Measurements from ENCODE around the gene RBFOX2. TPM values are rescaled to one million over a fixed set of nuclear protein-coding genes. Genes with fewer than 3 reads are reported as not detected.

Gene RBFOX2
- polyA plus RNA-seq, 2 of the 4 experiments (the other 2 are of a cell fraction) = 30.3 to 77.7 TPM

- peak overlapping the region; percentile 87 for H3K4me2 ChIP-seq
- peaks cover 58% of the 10 kb centered on the region for H3K4me1 ChIP-seq
- no peaks in the 10 kb centered on the region for H3K9me3 ChIP-seq
- peak overlapping the region; percentile 48 to 56; a peak in 4 of 6 replicates for H3K27ac ChIP-seq
- no peak for TF ChIP-seq SREBF2 (IDR thresholded peaks at IDR 0.05)
- peak; percentile 64 for TF ChIP-seq SMC3 (IDR thresholded peaks at IDR 0.05)
- peak; percentile 48 for TF ChIP-seq CTCF (IDR thresholded peaks at IDR 0.05)
- peak; percentile 25 for TF ChIP-seq MAFK (IDR thresholded peaks at IDR 0.05; ENCODE audit: partially characterized antibody)
- no peak for TF ChIP-seq FOSL2 (IDR thresholded peaks at IDR 0.05)
- TF ChIP-seq FOSL2 (CRISPR knock-in tag; IDR thresholded peaks at IDR 0.05) = no peak
- TF ChIP-seq RAD21 (conservative IDR thresholded peaks at IDR 0.05 in 1 of 2, IDR thresholded peaks at IDR 0.05 in 1 of 2) = peak; percentile 57 to 64
- ATAC-seq = peak; percentile 81 to 85
- CTCF ChIA-PET = interaction anchor here (0.6 to 3.2 kb wide), 11 partner anchors 11 to 412 kb away, joined by 3 to 11 read pairs (median 4); no protein-coding TSS in a partner anchor
- H3K4me3 ChIP-seq = no peak overlapping the region
- FAIRE-seq = peak; percentile 70
- POLR2A ChIA-PET = no interaction called here
- DNase-seq (ENCODE audit: low read depth in 1 of 2, low spot score in 1 of 2) = peak; percentile 65 to 73
- 6% methylated on average over 2 of the region's 2 CpGs for WGBS (ENCODE audit: missing lambda C conversion rate)
These were observed 185.7 kb downstream of the RBFOX2 start for GRCh38 chr22:35842954-35843353.

GRCh38 chr22:35842519-35842913 lies 186.1 kb downstream of the RBFOX2 start:
- no peak for TF ChIP-seq EP300 (IDR thresholded peaks at IDR 0.05)
- no peak for TF ChIP-seq ZC3H11A (IDR thresholded peaks at IDR 0.05)
- no peak for TF ChIP-seq ELK1 (IDR thresholded peaks at IDR 0.05; ENCODE audit: low read depth, low read length)
- TF ChIP-seq RARB (CRISPR knock-in tag; IDR thresholded peaks at IDR 0.05) = no peak
- TF ChIP-seq CHD2 (IDR thresholded peaks at IDR 0.05; ENCODE audit: low read length, partially characterized antibody) = no peak
- no peak for TF ChIP-seq CHD4 (IDR thresholded peaks at IDR 0.05; ENCODE audit: borderline replicate concordance)
- TF ChIP-seq REST (IDR thresholded peaks at IDR 0.05) = no peak
- TF ChIP-seq SMC3 (IDR thresholded peaks at IDR 0.05) = no peak
- no peak for TF ChIP-seq FOSB (CRISPR knock-in tag; IDR thresholded peaks at IDR 0.05)
- TF ChIP-seq PHF8 (IDR thresholded peaks at IDR 0.05; ENCODE audit: borderline replicate concordance, low read depth) = no peak
- no peak for TF ChIP-seq CBX2 (IDR thresholded peaks at IDR 0.05; ENCODE audit: borderline replicate concordance, low read depth)
- no peak for TF ChIP-seq KDM1A (IDR thresholded peaks at IDR 0.05; ENCODE audit: low read depth)
- no peak for TF ChIP-seq USF2 (IDR thresholded peaks at IDR 0.05)
- TF ChIP-seq BHLHE40 (IDR thresholded peaks at IDR 0.05; ENCODE audit: low read depth, low read length) = no peak
- TF ChIP-seq RAD21 (conservative IDR thresholded peaks at IDR 0.05 in 1 of 2, IDR thresholded peaks at IDR 0.05 in 1 of 2) = no peak
- TF ChIP-seq RNF2 (IDR thresholded peaks at IDR 0.05; ENCODE audit: borderline replicate concordance, low read depth) = no peak
- no peak for TF ChIP-seq SREBF2 (IDR thresholded peaks at IDR 0.05)
- no peak for TF ChIP-seq HES2 (IDR thresholded peaks at IDR 0.05)
- no peak for TF ChIP-seq MAFK (IDR thresholded peaks at IDR 0.05; ENCODE audit: partially characterized antibody)
- Histone ChIP-seq H3K4me3 (no peak overlapping the region), H3K4me2 (peak overlapping the region; percentile 87), H3K9me3 (no peaks in the 10 kb centered on the region), H3K27ac (peak overlapping the region; percentile 37 to 56; a peak in 5 of 6 replicates), H3K4me1 (peaks cover 57% of the 10 kb centered on the region)
- ChIA-PET POLR2A (no interaction called here), CTCF (interaction anchor here (0.9 to 3.2 kb wide), 7 partner anchors 11 to 411 kb away, joined by 3 to 11 read pairs (median 6); no protein-coding TSS in a partner anchor)
- FAIRE-seq = no peak
- ATAC-seq = no peak
- no peak for DNase-seq (ENCODE audit: low read depth in 1 of 2, low spot score in 1 of 2)
- 85% methylated on average over 1 of the region's 1 CpG for WGBS (ENCODE audit: missing lambda C conversion rate)
